Measurements from ENCODE around the gene PTPRK. TPM values are rescaled to one million over a fixed set of nuclear protein-coding genes. Genes with fewer than 3 reads are reported as not detected.
A peak's percentile ranks its signal among the peaks of the same experiment; 100 is the strongest.

Gene PTPRK
- total and polyA plus RNA-seq, 4 donors, result 12.1 to 61.2 (median 29.1) TPM

DNA sequence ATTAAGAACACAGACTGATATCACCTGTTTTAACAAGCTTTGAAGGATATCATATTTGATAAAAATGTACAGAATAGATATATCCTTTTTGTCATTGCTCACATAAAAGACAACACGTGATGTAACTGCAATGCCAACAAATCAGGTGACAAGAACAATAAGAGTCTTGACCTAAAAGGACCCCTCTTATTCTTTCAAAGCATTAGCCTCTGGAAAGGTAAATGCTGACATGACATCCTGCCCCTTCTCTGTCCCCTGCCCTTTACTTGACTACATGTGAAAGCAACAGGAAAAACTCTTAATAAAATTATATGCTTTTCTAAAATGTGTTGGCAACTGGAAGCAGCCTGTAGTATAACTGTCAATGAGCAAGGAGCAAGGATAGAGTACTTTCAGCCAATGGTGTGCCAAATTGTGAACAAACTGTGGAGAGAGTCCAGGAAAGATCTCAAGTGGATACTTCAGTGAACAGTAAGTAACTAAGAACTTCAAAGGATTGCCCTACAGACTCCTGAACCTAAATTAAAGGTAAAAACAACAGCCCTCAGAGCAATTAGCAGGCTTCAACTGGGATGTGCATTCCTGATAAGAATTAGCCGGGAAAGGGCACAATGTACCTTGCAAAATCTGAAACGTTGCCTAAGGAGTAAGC lies 16.3 kb downstream of the PTPRK start:
- Histone ChIP-seq H3K9ac (ENCODE audit: low read depth in 1 of 2, low read length in 2 of 2) (peak overlapping the region; percentile 21 to 60), H3K4me1 (ENCODE audit: control insufficient read depth in 4 of 4, insufficient read depth in 4 of 4, low read length in 3 of 4) (peaks cover 10 to 77% (median 34%) of the 10 kb centered on the region in 4 donors), H3K9me3 (ENCODE audit: control insufficient read depth in 4 of 4, low read length in 3 of 4) (no peaks in the 10 kb centered on the region), H3K36me3 (ENCODE audit: control insufficient read depth in 4 of 4, insufficient read depth in 3 of 4, low read depth in 1 of 4, low read length in 3 of 4) (no peaks in the 10 kb centered on the region), H3K27me3 (ENCODE audit: control insufficient read depth in 4 of 4, insufficient read depth in 4 of 4, low read length in 3 of 4) (no peaks in the 10 kb centered on the region), H3K4me3 (ENCODE audit: low read depth in 1 of 3, low read length in 3 of 3) (peak overlapping the region in 1 of 3 donors; percentile 17), H3K27ac (ENCODE audit: low read depth in 1 of 2, low read length in 2 of 2) (peak overlapping the region; percentile 93 to 94)
- no peak for DNase-seq (ENCODE audit: low spot score)
- whole genome bisulfite sequencing, result 28% methylated on average over 3 of the region's 3 CpGs
- TF ChIP-seq RAD21 (IDR thresholded peaks at IDR 0.05) (no peak), SP1 (IDR thresholded peaks at IDR 0.05) (no peak), EGR1 (IDR thresholded peaks at IDR 0.05; ENCODE audit: low read depth in 2 of 2) (no peak), HNF4A (conservative IDR thresholded peaks at IDR 0.05) (peak in 1 of 2 donors; percentile 22)
- TF ChIP-seq, protein P1, sequence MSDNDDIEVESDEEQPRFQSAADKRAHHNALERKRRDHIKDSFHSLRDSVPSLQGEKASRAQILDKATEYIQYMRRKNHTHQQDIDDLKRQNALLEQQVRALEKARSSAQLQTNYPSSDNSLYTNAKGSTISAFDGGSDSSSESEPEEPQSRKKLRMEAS (IDR thresholded peaks at IDR 0.05), result no peak

DNA sequence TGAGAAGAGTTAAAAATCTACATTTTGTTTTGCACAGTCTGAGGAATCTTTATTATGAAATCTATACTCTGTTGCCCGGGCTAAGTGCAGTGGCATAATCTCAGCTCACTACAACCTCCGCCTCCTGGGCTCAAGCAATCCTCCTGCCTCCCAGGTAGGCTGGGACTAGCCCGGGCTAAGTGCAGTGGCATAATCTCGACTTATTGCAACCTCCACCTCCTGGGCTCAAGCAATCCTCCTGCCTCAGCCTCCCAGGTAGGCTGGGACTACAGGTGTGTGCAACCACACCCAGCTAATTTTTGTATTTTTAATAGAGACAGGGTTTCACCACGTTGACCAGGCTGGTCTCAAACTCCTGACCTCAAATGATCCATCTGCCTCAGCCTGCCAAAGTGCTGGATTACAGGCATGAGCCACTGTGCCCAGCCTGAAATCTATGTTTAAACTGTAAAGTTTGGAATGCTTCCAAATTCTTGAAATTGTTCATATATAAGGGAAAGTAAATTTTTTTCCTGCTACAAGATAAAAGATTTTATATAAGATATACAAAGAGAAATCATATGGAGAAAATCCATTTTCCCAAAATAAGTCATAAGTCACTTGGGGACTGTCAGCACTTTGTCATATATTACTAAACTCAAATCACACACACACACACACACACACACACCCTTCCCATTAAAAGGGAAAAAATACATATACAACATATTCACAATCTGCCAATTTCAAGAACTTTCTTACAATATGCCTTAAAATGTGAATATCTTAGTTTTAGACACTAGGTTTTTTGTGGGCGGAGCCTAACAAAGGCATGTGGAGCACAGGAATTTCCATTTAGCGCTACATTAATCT lies 19.4 kb downstream of the PTPRK start:
- Histone ChIP-seq H3K9ac (ENCODE audit: low read depth in 1 of 2, low read length in 2 of 2) (no peak overlapping the region), H3K9me3 (ENCODE audit: control insufficient read depth in 4 of 4, low read length in 3 of 4) (no peaks in the 10 kb centered on the region), H3K4me3 (ENCODE audit: low read depth in 1 of 3, low read length in 3 of 3) (no peak overlapping the region), H3K27me3 (ENCODE audit: control insufficient read depth in 4 of 4, insufficient read depth in 4 of 4, low read length in 3 of 4) (no peaks in the 10 kb centered on the region), H3K27ac (ENCODE audit: low read depth in 1 of 2, low read length in 2 of 2) (peak overlapping the region; percentile 85 to 93), H3K4me1 (ENCODE audit: control insufficient read depth in 4 of 4, insufficient read depth in 4 of 4, low read length in 3 of 4) (peaks cover 7 to 64% (median 26%) of the 10 kb centered on the region in 4 donors), H3K36me3 (ENCODE audit: control insufficient read depth in 4 of 4, insufficient read depth in 3 of 4, low read depth in 1 of 4, low read length in 3 of 4) (no peaks in the 10 kb centered on the region)
- DNase-seq (ENCODE audit: low spot score), result no peak
- TF ChIP-seq, protein P2, sequence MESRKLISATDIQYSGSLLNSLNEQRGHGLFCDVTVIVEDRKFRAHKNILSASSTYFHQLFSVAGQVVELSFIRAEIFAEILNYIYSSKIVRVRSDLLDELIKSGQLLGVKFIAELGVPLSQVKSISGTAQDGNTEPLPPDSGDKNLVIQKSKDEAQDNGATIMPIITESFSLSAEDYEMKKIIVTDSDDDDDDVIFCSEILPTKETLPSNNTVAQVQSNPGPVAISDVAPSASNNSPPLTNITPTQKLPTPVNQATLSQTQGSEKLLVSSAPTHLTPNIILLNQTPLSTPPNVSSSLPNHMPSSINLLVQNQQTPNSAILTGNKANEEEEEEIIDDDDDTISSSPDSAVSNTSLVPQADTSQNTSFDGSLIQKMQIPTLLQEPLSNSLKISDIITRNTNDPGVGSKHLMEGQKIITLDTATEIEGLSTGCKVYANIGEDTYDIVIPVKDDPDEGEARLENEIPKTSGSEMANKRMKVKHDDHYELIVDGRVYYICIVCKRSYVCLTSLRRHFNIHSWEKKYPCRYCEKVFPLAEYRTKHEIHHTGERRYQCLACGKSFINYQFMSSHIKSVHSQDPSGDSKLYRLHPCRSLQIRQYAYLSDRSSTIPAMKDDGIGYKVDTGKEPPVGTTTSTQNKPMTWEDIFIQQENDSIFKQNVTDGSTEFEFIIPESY (IDR thresholded peaks at IDR 0.05), result no peak
- TF ChIP-seq HNF4A (conservative IDR thresholded peaks at IDR 0.05) (peak; percentile 6 to 20), TAF1 (conservative IDR thresholded peaks at IDR 0.05) (no peak)
- WGBS, result 54% methylated on average over 7 of the region's 7 CpGs

DNA sequence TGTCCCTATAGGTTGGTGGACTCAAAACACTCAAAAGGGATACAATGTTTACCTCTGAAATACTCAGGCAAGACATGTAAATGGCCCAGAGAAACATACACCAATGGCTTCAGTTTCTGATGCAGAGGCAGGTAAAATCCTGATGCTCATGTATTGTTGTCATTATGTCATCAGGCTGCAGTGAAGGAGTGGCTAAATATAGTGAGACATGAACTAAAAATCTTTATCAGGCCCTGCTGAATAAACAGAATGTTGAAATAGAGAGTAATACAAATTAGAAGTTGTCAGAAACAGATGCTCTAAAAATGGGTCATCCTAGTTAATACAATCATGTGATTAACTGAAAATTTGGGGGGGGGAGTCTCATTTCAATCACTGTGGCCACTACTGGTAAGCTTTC lies 20.4 kb downstream of the PTPRK start:
- H3K27ac ChIP-seq (ENCODE audit: low read depth in 1 of 2, low read length in 2 of 2), result peak overlapping the region; percentile 85 to 93
- no peaks in the 10 kb centered on the region for H3K36me3 ChIP-seq (ENCODE audit: control insufficient read depth in 4 of 4, insufficient read depth in 3 of 4, low read depth in 1 of 4, low read length in 3 of 4)
- no peak overlapping the region for H3K4me3 ChIP-seq (ENCODE audit: low read depth in 1 of 3, low read length in 3 of 3)
- no peaks in the 10 kb centered on the region for H3K9me3 ChIP-seq (ENCODE audit: control insufficient read depth in 4 of 4, low read length in 3 of 4)
- no peak for DNase-seq (ENCODE audit: low spot score)
- H3K4me1 ChIP-seq (ENCODE audit: control insufficient read depth in 4 of 4, insufficient read depth in 4 of 4, low read length in 3 of 4), result peaks cover 7 to 54% (median 31%) of the 10 kb centered on the region in 4 donors
- no peaks in the 10 kb centered on the region for H3K27me3 ChIP-seq (ENCODE audit: control insufficient read depth in 4 of 4, insufficient read depth in 4 of 4, low read length in 3 of 4)
- no peak for TF ChIP-seq HNF4G (IDR thresholded peaks at IDR 0.05)
- peak; percentile 29 to 59 for TF ChIP-seq RXRA (IDR thresholded peaks at IDR 0.05)
- TF ChIP-seq TAF1 (conservative IDR thresholded peaks at IDR 0.05), result no peak
- peak; percentile 70 for TF ChIP-seq FOXA2 (IDR thresholded peaks at IDR 0.05)
- peak; percentile 75 for TF ChIP-seq YY1 (IDR thresholded peaks at IDR 0.05)
- TF ChIP-seq, protein P3, sequence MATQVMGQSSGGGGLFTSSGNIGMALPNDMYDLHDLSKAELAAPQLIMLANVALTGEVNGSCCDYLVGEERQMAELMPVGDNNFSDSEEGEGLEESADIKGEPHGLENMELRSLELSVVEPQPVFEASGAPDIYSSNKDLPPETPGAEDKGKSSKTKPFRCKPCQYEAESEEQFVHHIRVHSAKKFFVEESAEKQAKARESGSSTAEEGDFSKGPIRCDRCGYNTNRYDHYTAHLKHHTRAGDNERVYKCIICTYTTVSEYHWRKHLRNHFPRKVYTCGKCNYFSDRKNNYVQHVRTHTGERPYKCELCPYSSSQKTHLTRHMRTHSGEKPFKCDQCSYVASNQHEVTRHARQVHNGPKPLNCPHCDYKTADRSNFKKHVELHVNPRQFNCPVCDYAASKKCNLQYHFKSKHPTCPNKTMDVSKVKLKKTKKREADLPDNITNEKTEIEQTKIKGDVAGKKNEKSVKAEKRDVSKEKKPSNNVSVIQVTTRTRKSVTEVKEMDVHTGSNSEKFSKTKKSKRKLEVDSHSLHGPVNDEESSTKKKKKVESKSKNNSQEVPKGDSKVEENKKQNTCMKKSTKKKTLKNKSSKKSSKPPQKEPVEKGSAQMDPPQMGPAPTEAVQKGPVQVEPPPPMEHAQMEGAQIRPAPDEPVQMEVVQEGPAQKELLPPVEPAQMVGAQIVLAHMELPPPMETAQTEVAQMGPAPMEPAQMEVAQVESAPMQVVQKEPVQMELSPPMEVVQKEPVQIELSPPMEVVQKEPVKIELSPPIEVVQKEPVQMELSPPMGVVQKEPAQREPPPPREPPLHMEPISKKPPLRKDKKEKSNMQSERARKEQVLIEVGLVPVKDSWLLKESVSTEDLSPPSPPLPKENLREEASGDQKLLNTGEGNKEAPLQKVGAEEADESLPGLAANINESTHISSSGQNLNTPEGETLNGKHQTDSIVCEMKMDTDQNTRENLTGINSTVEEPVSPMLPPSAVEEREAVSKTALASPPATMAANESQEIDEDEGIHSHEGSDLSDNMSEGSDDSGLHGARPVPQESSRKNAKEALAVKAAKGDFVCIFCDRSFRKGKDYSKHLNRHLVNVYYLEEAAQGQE (IDR thresholded peaks at IDR 0.05), result no peak
- TF ChIP-seq JUND (IDR thresholded peaks at IDR 0.05), result peak in 1 of 2 donors; percentile 31
- peak; percentile 42 for TF ChIP-seq SP1 (IDR thresholded peaks at IDR 0.05)
- TF ChIP-seq HNF4A (conservative IDR thresholded peaks at IDR 0.05), result peak; percentile 44 to 50
- TF ChIP-seq, protein P1 (IDR thresholded peaks at IDR 0.05), result peak; percentile 61
- TF ChIP-seq, protein P4, sequence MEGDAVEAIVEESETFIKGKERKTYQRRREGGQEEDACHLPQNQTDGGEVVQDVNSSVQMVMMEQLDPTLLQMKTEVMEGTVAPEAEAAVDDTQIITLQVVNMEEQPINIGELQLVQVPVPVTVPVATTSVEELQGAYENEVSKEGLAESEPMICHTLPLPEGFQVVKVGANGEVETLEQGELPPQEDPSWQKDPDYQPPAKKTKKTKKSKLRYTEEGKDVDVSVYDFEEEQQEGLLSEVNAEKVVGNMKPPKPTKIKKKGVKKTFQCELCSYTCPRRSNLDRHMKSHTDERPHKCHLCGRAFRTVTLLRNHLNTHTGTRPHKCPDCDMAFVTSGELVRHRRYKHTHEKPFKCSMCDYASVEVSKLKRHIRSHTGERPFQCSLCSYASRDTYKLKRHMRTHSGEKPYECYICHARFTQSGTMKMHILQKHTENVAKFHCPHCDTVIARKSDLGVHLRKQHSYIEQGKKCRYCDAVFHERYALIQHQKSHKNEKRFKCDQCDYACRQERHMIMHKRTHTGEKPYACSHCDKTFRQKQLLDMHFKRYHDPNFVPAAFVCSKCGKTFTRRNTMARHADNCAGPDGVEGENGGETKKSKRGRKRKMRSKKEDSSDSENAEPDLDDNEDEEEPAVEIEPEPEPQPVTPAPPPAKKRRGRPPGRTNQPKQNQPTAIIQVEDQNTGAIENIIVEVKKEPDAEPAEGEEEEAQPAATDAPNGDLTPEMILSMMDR (IDR thresholded peaks at IDR 0.05; ENCODE audit: low read depth, low read length, missing input control), result no peak
- TF ChIP-seq FOXA1 (IDR thresholded peaks at IDR 0.05), result peak; percentile 13
- peak in 1 of 2 donors; percentile 30 for TF ChIP-seq RAD21 (IDR thresholded peaks at IDR 0.05)
- no peak for TF ChIP-seq GABPA (IDR thresholded peaks at IDR 0.05 in 1 of 2, conservative IDR thresholded peaks at IDR 0.05 in 1 of 2)
- no peak overlapping the region for H3K9ac ChIP-seq (ENCODE audit: low read depth in 1 of 2, low read length in 2 of 2)

Measured in liver (tissue), 9 donors.